PC-3 (cell line): ENCODE data around the gene UGT1A5.

Experiments used
- EZH2 ChIP-seq: fragments of 300-600 bp; sonication (generic); IDR thresholded peaks from one replicate; pipeline ENCODE4 v1.6.1; 2017; ENCODE audit warnings: antibody characterized with exemption, mild to moderate bottlenecking, low read length; ENCODE audit not compliant: unreplicated experiment
- EZH2phosphoT487 ChIP-seq: fragments of 300-600 bp; sonication (generic); IDR thresholded peaks from 2 replicates; pipeline ENCODE4 v1.6.1; 2018; ENCODE audit warnings: mild to moderate bottlenecking, antibody characterized with exemption, low read length, borderline replicate concordance
- TF ChIP-seq, protein P1 (sequence below): fragments of 300-600 bp; sonication (generic); conservative IDR thresholded peaks from 2 replicates; pipeline ENCODE4 v1.5.1; 2017; ENCODE audit warnings: antibody characterized with exemption, low read depth, mild to moderate bottlenecking, low read length

DNA sequence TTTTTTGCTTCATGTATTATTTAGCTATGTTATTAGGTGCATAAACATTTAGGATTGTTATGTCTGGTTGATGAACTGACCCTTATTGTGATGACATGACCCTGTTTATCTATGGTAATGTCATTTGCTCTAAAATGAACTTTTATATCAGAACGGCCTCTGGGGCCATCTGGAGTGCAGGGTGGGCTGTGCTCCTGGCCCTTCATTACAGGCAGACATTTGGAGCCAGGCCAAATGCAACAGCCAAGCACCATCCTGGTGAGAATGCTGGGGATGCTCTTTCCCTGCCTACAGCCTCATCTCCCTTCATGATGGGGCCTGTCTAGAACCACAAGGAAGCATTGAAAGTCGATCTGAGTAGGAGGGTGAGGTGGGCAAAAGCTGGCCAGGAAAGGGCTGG lies 103.6 kb downstream of the UGT1A5 start:
- TF ChIP-seq, protein P1, sequence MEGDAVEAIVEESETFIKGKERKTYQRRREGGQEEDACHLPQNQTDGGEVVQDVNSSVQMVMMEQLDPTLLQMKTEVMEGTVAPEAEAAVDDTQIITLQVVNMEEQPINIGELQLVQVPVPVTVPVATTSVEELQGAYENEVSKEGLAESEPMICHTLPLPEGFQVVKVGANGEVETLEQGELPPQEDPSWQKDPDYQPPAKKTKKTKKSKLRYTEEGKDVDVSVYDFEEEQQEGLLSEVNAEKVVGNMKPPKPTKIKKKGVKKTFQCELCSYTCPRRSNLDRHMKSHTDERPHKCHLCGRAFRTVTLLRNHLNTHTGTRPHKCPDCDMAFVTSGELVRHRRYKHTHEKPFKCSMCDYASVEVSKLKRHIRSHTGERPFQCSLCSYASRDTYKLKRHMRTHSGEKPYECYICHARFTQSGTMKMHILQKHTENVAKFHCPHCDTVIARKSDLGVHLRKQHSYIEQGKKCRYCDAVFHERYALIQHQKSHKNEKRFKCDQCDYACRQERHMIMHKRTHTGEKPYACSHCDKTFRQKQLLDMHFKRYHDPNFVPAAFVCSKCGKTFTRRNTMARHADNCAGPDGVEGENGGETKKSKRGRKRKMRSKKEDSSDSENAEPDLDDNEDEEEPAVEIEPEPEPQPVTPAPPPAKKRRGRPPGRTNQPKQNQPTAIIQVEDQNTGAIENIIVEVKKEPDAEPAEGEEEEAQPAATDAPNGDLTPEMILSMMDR, result no peak
- TF ChIP-seq EZH2 (no peak), EZH2phosphoT487 (no peak)
